Nephron progenitor cell (in vitro differentiated cells): ENCODE data around the gene WDR93.

Source experiments
- DNase-seq: peaks from one replicate; pipeline ENCODE4 v3.0.0; 2021
- H3K27ac Mint-ChIP-seq: 2 replicates; pipeline ENCODE4 v1.8.0; 2021; ENCODE audit warnings: mild to moderate bottlenecking, moderate library complexity, mixed read lengths
- H3K27me3 Mint-ChIP-seq: 2 replicates; pipeline ENCODE4 v1.8.0; 2021; ENCODE audit warnings: mild to moderate bottlenecking, low read depth, mixed read lengths; ENCODE audit not compliant: poor library complexity
- H3K36me3 Mint-ChIP-seq: 2 replicates; pipeline ENCODE4 v1.8.0; 2021; ENCODE audit warnings: low read depth, mixed read lengths
- H3K4me1 Mint-ChIP-seq: 2 replicates; pipeline ENCODE4 v1.8.0; 2021; ENCODE audit warnings: mixed read lengths
- H3K4me3 Mint-ChIP-seq: 2 replicates; pipeline ENCODE4 v1.8.0; 2021; ENCODE audit warnings: mild to moderate bottlenecking, moderate library complexity, mixed read lengths
- H3K9me3 Mint-ChIP-seq: 2 replicates; pipeline ENCODE4 v1.8.0; 2021; ENCODE audit warnings: mild to moderate bottlenecking, moderate library complexity, mixed read lengths
- TF ChIP-seq, protein P1 (sequence below): fragments of 200-600 bp; sonication (generic); IDR thresholded peaks from 2 replicates; pipeline ENCODE4 v1.5.0; 2021; ENCODE audit warnings: antibody characterized with exemption

WDR93 gene

DNA sequence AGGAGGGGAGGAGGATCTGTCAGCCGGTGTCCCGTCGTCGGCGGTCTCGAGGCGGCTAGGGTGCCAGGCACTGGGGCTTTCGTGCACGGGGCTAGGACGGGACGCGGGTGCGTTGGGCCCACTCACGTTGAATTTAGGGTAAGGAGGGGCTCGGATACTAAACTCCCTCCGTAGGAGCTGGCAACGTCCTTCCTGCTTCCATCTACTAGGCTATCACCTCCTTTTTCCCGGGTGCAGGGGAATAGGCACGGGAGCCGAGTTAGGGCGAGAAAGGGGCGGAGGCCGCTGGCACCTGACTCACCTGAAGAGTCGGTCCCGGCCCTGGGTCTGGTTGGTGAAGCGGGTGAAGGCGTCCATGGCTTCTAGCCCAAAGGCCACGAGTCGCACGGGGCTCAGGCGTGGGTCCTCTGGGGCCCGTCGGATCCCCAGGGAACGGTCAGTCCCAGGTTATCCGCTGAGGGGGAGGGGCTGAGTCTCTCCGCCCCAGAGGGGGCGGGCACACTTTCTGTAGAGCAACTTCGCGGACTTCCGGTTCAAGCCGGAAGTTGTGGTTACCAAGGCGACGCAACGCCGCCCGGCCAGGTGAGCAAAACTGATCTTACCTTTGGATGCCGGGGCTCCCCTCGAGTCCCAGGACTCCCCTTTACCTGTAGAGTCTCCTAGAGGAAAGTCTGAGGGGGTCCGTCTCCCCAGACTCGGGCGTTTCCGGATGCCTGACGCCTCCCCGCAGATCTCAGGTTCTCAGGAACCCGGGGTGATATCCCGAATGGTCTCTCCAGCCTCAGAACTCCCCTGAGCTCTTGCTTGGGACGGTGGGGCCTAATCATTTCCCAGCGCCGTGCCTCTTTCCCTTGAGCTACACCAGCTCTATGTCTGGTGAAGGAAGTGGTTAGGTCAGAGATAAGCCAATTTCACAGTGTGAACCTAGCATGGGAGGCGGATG lies at the start of gene WDR93, which contains the start of gene PEX11A:
WDR93 (plus strand) TSS at position 536 of the 943 bp plus-strand sequence. CDS start 10,936 bp downstream, outside the sequence.
PEX11A (minus strand) TSS at position 479 of the 943 bp plus-strand sequence; CDS start at position 357, 122 bp downstream.
- H3K27me3 Mint-ChIP-seq, result peaks cover 58% of the 10 kb centered on the region
- peak within 1 kb of the TSS; percentile 89 for H3K4me3 Mint-ChIP-seq
- DNase-seq, result peak; percentile 77
- H3K4me1 Mint-ChIP-seq, result peaks cover 14% of the 10 kb centered on the region
- no peak within 1 kb of the TSS for H3K27ac Mint-ChIP-seq
- H3K9me3 Mint-ChIP-seq, result peaks cover 5% of the 10 kb centered on the region
- peaks cover 2% of the 10 kb centered on the region for H3K36me3 Mint-ChIP-seq
- TF ChIP-seq, protein P1, sequence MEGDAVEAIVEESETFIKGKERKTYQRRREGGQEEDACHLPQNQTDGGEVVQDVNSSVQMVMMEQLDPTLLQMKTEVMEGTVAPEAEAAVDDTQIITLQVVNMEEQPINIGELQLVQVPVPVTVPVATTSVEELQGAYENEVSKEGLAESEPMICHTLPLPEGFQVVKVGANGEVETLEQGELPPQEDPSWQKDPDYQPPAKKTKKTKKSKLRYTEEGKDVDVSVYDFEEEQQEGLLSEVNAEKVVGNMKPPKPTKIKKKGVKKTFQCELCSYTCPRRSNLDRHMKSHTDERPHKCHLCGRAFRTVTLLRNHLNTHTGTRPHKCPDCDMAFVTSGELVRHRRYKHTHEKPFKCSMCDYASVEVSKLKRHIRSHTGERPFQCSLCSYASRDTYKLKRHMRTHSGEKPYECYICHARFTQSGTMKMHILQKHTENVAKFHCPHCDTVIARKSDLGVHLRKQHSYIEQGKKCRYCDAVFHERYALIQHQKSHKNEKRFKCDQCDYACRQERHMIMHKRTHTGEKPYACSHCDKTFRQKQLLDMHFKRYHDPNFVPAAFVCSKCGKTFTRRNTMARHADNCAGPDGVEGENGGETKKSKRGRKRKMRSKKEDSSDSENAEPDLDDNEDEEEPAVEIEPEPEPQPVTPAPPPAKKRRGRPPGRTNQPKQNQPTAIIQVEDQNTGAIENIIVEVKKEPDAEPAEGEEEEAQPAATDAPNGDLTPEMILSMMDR, result no peak

DNA sequence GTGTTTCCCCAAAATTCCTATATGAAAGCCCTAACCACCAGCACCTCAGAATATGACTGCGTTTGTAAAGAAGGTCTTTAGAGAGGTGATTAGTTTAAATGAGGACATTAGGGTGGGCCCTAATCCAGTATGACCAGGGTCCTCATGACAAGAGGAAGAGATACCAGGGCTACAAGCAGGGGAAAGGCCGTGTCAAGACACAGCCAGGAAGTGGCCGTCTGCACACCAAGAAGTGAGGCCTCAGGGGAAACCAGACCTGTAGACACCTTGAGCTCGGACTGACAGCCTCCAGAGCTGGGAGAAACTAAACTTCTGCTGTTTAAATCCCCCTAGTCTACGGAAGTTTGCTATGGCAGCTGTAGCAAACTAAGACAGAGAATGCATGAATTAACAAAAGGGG lies 49.6 kb upstream of the WDR93 start:
- no peaks in the 10 kb centered on the region for H3K4me1 Mint-ChIP-seq
- peaks cover 12% of the 10 kb centered on the region for H3K9me3 Mint-ChIP-seq
- no peak for DNase-seq
- H3K27ac Mint-ChIP-seq, result peak overlapping the region; percentile 46
- H3K4me3 Mint-ChIP-seq, result no peak overlapping the region
- H3K36me3 Mint-ChIP-seq, result peaks cover 57% of the 10 kb centered on the region
- peaks cover 3% of the 10 kb centered on the region for H3K27me3 Mint-ChIP-seq
- TF ChIP-seq, protein P1, result no peak

DNA sequence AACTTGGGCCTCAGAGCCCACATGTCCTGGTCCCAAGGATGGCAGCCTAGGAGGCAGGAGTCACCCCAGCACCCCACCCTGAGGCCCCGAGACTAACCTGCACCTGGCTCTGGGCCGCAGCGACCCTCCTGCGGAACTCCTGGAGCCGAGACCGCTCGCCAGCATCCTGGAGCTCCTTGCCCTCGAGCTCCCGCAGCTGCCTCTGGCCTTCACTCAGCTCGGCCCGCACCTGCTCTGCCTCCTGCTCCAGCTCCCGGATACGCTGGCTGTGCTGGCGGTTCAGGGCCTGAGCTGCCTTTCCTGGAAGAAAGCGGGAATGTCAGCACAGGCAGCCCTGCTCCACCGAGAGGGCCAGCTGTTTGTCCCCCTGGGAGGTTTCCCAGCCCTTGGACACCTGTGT lies 48.5 kb upstream of the WDR93 start:
- Mint-ChIP-seq H3K27me3 (peaks cover 3% of the 10 kb centered on the region), H3K4me3 (no peak overlapping the region), H3K4me1 (no peaks in the 10 kb centered on the region), H3K27ac (no peak overlapping the region), H3K36me3 (peaks cover 61% of the 10 kb centered on the region), H3K9me3 (peaks cover 11% of the 10 kb centered on the region)
- TF ChIP-seq, protein P1, result no peak
- DNase-seq, result no peak

DNA sequence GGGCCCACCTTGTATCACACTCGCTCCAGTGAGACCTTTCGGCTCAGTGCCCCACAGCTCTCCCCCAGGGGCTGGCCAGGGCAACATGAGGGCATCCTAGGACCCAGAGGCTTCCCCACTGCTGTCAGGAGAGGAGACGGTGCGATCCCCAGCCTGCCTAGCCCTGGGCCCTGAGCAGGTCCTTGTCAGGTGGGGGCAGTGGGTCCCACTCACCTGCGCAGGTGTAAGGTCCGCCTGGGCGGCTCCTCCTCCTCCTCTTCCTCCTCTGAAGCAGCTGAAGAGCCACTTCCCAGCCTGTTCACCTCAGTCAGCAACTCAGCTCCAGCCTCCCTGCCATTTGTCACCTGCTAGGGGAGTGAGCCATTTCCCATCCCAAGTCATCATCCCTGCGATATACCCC lies 44.9 kb upstream of the WDR93 start:
- H3K27me3 Mint-ChIP-seq, result peaks cover 5% of the 10 kb centered on the region
- H3K4me1 Mint-ChIP-seq, result no peaks in the 10 kb centered on the region
- TF ChIP-seq, protein P1, result no peak
- H3K9me3 Mint-ChIP-seq, result peaks cover 3% of the 10 kb centered on the region
- DNase-seq, result no peak
- H3K27ac Mint-ChIP-seq, result no peak overlapping the region
- peaks cover 59% of the 10 kb centered on the region for H3K36me3 Mint-ChIP-seq
- H3K4me3 Mint-ChIP-seq, result no peak overlapping the region

DNA sequence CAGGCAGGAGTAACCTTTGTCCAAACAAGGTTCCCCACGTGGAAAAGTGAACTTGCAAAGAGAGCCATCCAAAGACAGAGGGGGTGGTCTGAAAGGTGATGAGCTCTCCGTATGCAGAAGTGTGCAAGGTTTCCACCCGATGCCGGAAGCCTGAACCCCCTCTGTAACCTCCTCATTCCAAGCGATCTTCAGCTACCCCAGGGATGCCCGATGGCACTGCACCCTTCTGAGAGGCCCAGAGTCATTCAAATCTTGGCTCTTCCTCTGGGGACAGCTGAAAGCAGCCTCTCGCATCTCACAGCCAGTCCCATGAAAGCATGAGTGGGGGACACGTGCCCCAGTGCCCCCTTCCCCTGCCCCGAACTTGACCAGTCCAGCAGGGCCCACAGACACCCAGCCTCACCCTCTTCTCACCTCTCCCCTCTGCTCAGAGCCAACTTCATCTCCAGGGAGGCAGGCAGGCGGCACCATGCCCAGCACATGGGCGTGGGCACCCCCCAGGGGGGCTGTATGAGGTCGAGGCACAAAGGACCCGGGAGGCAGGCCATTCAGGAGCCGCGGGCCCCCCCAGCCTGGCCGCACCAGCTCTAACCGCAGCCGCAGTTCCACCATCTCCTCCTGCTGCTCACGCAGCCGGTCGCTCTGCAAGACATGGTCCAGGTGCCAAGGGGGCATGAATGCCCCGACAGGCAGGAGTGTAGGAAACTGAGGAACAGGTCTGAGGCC lies 44.0 kb upstream of the WDR93 start:
- no peak for DNase-seq
- TF ChIP-seq, protein P1, result no peak
- H3K9me3 Mint-ChIP-seq, result no peaks in the 10 kb centered on the region
- H3K27me3 Mint-ChIP-seq, result peaks cover 3% of the 10 kb centered on the region
- peaks cover 54% of the 10 kb centered on the region for H3K36me3 Mint-ChIP-seq
- no peak overlapping the region for H3K4me3 Mint-ChIP-seq
- no peak overlapping the region for H3K27ac Mint-ChIP-seq
- no peaks in the 10 kb centered on the region for H3K4me1 Mint-ChIP-seq
